ENCODE results near the gene RHOBTB1. TPM values are rescaled to one million over a fixed set of nuclear protein-coding genes. Genes with fewer than 3 reads are reported as not detected.

The RHOBTB1 gene
- total and polyA plus RNA-seq, 2 experiments from 2014 or later, result 4.6 to 13.2 TPM

DNA sequence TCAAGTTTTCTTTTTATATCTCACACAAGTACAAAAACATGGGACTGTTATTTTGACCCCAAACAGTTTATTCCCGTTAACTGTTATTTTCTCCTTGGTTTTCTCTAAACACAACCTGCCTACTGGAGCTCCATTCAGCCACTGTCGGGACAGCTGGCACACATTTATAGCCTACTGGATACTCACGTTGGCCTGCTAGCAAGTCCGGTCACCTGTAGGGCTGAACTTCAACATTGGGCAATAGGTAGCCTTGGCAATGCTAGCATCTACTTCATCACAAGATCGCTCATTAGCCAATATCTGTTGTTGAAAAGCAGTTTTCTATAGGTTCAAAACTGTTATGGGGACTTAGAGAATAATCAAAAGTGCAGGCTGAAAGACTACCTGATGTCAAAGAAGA, 32.3 kb downstream of the RHOBTB1 start:
- Mint-ChIP-seq H3K4me3 (no peak overlapping the region), H3K27me3 (ENCODE audit: insufficient read depth, low read depth, poor library complexity) (no peaks in the 10 kb centered on the region), H3K27ac (no peak overlapping the region), H3K36me3 (ENCODE audit: low read depth) (peaks cover 7% of the 10 kb centered on the region), H3K4me1 (peaks cover 3% of the 10 kb centered on the region; the same call in 1 of the 3 replicates), H3K9me3 (peaks cover 4% of the 10 kb centered on the region)
- no peaks in the 10 kb centered on the region for H3F3A ChIP-seq (replicated peaks; ENCODE audit: low read depth)
- peaks cover 6% of the 10 kb centered on the region; the same call in 1 of the 2 replicates for H3K36me3 ChIP-seq (ENCODE audit: insufficient read depth)
- no peak overlapping the region for H3K4me2 ChIP-seq
- DNase-seq (ENCODE audit: low spot score) (no peak), ATAC-seq (no peak)
- H3K9me2 ChIP-seq (ENCODE audit: insufficient read depth), result 0 out of 2 replicates have a peak, but pooled peaks cover 12% of the 10 kb centered on the region
- H3K79me2 ChIP-seq (replicated peaks; ENCODE audit: insufficient read depth), result no peaks in the 10 kb centered on the region
- H3K4me1 ChIP-seq (ENCODE audit: insufficient read depth), result no peaks in the 10 kb centered on the region
- no peak overlapping the region for H3K4me3 ChIP-seq
- no peaks in the 10 kb centered on the region for H4K20me1 ChIP-seq (replicated peaks; ENCODE audit: insufficient read depth)
- no peaks in the 10 kb centered on the region for H3K27me3 ChIP-seq (ENCODE audit: insufficient read depth)
- TF ChIP-seq ZNF114 (CRISPR knock-in tag; IDR thresholded peaks at IDR 0.05) (no peak), EZH2 (IDR thresholded peaks at IDR 0.05; ENCODE audit: low read depth, unreplicated experiment) (no peak)
- H3K27ac ChIP-seq (ENCODE audit: low read depth), result no peak overlapping the region
- no peak overlapping the region for H2AFZ ChIP-seq

DNA sequence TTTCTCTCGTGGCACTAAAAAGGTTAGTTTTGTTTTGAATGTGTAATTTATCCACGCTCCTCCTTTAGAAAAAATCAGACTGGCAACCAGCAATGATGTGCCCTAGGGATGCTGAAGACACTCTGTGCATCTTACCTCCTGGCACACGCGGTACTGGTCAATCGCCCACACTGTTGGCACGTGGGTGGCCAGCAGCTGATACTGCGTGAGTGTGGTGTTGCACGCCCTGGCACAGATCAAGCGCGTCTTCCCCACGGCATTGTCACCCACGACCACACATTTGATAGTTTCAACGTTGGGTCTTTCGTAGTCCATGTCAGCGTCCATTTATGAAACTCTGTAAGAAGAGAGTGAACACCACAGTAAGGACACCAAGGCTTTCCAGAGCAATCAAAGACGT, 32.8 kb downstream of the RHOBTB1 start:
- Histone ChIP-seq H4K20me1 (replicated peaks; ENCODE audit: insufficient read depth) (no peaks in the 10 kb centered on the region), H3K27me3 (ENCODE audit: insufficient read depth) (no peaks in the 10 kb centered on the region), H3F3A (replicated peaks; ENCODE audit: low read depth) (no peaks in the 10 kb centered on the region), H3K79me2 (replicated peaks; ENCODE audit: insufficient read depth) (no peaks in the 10 kb centered on the region), H3K27ac (ENCODE audit: low read depth) (no peak overlapping the region), H3K4me1 (ENCODE audit: insufficient read depth) (no peaks in the 10 kb centered on the region), H3K4me3 (no peak overlapping the region), H3K36me3 (ENCODE audit: insufficient read depth) (peaks cover 6% of the 10 kb centered on the region; the same call in 1 of the 2 replicates), H3K4me2 (no peak overlapping the region), H2AFZ (no peak overlapping the region), H3K9me2 (ENCODE audit: insufficient read depth) (0 out of 2 replicates have a peak, but pooled peaks cover 7% of the 10 kb centered on the region)
- ATAC-seq (no peak), DNase-seq (ENCODE audit: low spot score) (no peak)
- Mint-ChIP-seq H3K9me3 (peaks cover 8% of the 10 kb centered on the region), H3K36me3 (ENCODE audit: low read depth) (peaks cover 12% of the 10 kb centered on the region), H3K4me1 (peaks cover 3% of the 10 kb centered on the region; the same call in 1 of the 3 replicates), H3K27me3 (ENCODE audit: insufficient read depth, low read depth, poor library complexity) (no peaks in the 10 kb centered on the region), H3K4me3 (no peak overlapping the region), H3K27ac (no peak overlapping the region)
- no peak for TF ChIP-seq ZNF331 (CRISPR knock-in tag; IDR thresholded peaks at IDR 0.05; ENCODE audit: low read depth)
- no peak for TF ChIP-seq STAT1 (IDR thresholded peaks at IDR 0.05; ENCODE audit: unreplicated experiment)
- TF ChIP-seq ZNF114 (CRISPR knock-in tag; IDR thresholded peaks at IDR 0.05), result no peak
- no peak for TF ChIP-seq CREB1 (CRISPR knock-in tag; IDR thresholded peaks at IDR 0.05; ENCODE audit: low read depth)
- TF ChIP-seq POLR2AphosphoS5 (IDR thresholded peaks at IDR 0.05; ENCODE audit: low read depth), result no peak
- TF ChIP-seq EZH2 (IDR thresholded peaks at IDR 0.05; ENCODE audit: low read depth, unreplicated experiment), result no peak
- TF ChIP-seq NANOG (IDR thresholded peaks at IDR 0.05; ENCODE audit: borderline replicate concordance), result no peak
- TF ChIP-seq, protein P1, sequence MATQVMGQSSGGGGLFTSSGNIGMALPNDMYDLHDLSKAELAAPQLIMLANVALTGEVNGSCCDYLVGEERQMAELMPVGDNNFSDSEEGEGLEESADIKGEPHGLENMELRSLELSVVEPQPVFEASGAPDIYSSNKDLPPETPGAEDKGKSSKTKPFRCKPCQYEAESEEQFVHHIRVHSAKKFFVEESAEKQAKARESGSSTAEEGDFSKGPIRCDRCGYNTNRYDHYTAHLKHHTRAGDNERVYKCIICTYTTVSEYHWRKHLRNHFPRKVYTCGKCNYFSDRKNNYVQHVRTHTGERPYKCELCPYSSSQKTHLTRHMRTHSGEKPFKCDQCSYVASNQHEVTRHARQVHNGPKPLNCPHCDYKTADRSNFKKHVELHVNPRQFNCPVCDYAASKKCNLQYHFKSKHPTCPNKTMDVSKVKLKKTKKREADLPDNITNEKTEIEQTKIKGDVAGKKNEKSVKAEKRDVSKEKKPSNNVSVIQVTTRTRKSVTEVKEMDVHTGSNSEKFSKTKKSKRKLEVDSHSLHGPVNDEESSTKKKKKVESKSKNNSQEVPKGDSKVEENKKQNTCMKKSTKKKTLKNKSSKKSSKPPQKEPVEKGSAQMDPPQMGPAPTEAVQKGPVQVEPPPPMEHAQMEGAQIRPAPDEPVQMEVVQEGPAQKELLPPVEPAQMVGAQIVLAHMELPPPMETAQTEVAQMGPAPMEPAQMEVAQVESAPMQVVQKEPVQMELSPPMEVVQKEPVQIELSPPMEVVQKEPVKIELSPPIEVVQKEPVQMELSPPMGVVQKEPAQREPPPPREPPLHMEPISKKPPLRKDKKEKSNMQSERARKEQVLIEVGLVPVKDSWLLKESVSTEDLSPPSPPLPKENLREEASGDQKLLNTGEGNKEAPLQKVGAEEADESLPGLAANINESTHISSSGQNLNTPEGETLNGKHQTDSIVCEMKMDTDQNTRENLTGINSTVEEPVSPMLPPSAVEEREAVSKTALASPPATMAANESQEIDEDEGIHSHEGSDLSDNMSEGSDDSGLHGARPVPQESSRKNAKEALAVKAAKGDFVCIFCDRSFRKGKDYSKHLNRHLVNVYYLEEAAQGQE (IDR thresholded peaks at IDR 0.05; ENCODE audit: unreplicated experiment), result no peak
- TF ChIP-seq, protein P2, sequence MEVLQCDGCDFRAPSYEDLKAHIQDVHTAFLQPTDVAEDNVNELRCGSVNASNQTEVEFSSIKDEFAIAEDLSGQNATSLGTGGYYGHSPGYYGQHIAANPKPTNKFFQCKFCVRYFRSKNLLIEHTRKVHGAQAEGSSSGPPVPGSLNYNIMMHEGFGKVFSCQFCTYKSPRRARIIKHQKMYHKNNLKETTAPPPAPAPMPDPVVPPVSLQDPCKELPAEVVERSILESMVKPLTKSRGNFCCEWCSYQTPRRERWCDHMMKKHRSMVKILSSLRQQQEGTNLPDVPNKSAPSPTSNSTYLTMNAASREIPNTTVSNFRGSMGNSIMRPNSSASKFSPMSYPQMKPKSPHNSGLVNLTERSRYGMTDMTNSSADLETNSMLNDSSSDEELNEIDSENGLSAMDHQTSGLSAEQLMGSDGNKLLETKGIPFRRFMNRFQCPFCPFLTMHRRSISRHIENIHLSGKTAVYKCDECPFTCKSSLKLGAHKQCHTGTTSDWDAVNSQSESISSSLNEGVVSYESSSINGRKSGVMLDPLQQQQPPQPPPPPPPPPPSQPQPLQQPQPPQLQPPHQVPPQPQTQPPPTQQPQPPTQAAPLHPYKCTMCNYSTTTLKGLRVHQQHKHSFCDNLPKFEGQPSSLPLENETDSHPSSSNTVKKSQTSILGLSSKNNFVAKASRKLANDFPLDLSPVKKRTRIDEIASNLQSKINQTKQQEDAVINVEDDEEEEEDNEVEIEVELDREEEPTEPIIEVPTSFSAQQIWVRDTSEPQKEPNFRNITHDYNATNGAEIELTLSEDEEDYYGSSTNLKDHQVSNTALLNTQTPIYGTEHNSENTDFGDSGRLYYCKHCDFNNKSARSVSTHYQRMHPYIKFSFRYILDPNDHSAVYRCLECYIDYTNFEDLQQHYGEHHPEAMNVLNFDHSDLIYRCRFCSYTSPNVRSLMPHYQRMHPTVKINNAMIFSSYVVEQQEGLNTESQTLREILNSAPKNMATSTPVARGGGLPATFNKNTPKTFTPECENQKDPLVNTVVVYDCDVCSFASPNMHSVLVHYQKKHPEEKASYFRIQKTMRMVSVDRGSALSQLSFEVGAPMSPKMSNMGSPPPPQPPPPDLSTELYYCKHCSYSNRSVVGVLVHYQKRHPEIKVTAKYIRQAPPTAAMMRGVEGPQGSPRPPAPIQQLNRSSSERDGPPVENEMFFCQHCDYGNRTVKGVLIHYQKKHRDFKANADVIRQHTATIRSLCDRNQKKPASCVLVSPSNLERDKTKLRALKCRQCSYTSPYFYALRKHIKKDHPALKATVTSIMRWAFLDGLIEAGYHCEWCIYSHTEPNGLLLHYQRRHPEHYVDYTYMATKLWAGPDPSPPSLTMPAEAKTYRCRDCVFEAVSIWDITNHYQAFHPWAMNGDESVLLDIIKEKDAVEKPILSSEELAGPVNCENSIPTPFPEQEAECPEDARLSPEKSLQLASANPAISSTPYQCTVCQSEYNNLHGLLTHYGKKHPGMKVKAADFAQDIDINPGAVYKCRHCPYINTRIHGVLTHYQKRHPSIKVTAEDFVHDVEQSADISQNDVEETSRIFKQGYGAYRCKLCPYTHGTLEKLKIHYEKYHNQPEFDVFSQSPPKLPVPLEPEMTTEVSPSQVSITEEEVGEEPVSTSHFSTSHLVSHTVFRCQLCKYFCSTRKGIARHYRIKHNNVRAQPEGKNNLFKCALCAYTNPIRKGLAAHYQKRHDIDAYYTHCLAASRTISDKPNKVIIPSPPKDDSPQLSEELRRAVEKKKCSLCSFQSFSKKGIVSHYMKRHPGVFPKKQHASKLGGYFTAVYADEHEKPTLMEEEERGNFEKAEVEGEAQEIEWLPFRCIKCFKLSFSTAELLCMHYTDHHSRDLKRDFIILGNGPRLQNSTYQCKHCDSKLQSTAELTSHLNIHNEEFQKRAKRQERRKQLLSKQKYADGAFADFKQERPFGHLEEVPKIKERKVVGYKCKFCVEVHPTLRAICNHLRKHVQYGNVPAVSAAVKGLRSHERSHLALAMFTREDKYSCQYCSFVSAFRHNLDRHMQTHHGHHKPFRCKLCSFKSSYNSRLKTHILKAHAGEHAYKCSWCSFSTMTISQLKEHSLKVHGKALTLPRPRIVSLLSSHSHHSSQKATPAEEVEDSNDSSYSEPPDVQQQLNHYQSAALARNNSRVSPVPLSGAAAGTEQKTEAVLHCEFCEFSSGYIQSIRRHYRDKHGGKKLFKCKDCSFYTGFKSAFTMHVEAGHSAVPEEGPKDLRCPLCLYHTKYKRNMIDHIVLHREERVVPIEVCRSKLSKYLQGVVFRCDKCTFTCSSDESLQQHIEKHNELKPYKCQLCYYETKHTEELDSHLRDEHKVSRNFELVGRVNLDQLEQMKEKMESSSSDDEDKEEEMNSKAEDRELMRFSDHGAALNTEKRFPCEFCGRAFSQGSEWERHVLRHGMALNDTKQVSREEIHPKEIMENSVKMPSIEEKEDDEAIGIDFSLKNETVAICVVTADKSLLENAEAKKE (CRISPR knock-in tag; IDR thresholded peaks at IDR 0.05), result no peak
- no peak for TF ChIP-seq JUNB (IDR thresholded peaks at IDR 0.05; ENCODE audit: unreplicated experiment)
- TF ChIP-seq, protein P3, sequence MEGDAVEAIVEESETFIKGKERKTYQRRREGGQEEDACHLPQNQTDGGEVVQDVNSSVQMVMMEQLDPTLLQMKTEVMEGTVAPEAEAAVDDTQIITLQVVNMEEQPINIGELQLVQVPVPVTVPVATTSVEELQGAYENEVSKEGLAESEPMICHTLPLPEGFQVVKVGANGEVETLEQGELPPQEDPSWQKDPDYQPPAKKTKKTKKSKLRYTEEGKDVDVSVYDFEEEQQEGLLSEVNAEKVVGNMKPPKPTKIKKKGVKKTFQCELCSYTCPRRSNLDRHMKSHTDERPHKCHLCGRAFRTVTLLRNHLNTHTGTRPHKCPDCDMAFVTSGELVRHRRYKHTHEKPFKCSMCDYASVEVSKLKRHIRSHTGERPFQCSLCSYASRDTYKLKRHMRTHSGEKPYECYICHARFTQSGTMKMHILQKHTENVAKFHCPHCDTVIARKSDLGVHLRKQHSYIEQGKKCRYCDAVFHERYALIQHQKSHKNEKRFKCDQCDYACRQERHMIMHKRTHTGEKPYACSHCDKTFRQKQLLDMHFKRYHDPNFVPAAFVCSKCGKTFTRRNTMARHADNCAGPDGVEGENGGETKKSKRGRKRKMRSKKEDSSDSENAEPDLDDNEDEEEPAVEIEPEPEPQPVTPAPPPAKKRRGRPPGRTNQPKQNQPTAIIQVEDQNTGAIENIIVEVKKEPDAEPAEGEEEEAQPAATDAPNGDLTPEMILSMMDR (conservative IDR thresholded peaks at IDR 0.05; ENCODE audit: low read depth in 2 of 2), result no peak

Measured in GM23338 (cell line).